GM11168 (cell line): ENCODE results near the gene NQO2.
"Not testable (repeated sequence)": the region's sequence is repeated elsewhere in the genome, so short reads cannot be mapped to it uniquely, and the experiment has no call there.

ENCODE experiments used
- in situ Hi-C: fragments of 300-500 bp; cut with MboI; formaldehyde crosslinking; loops from one replicate; pipeline ENCODE4 v1.12.0; 2022; ENCODE audit warnings: low sequenced_read_pairs; ENCODE audit not compliant: unreplicated experiment

The NQO2 gene

GRCh38 chr6:3008712-3009265 lies 9.1 kb downstream of the NQO2 start:
- in situ Hi-C loops, result not testable (repeated sequence)

- in situ Hi-C loops, result no loop called here
These were observed 10.2 kb downstream of the NQO2 start for GRCh38 chr6:3009930-3010329.

- in situ Hi-C loops, result no loop called here
These were observed 11.5 kb downstream of the NQO2 start for GRCh38 chr6:3011158-3011557.

- in situ Hi-C loops, result no loop called here
These were observed 11.9 kb downstream of the NQO2 start for GRCh38 chr6:3011592-3011991.

- in situ Hi-C loops, result no loop called here
These were observed 13.8 kb downstream of the NQO2 start for GRCh38 chr6:3013486-3013885.

- in situ Hi-C loops, result no loop called here
These were observed 14.4 kb downstream of the NQO2 start for GRCh38 chr6:3013901-3014674.

- in situ Hi-C loops, result no loop called here
These were observed 15.0 kb downstream of the NQO2 start for GRCh38 chr6:3014675-3015066.

- in situ Hi-C loops, result no loop called here
These were observed 15.4 kb downstream of the NQO2 start for GRCh38 chr6:3015144-3015543.

GRCh38 chr6:3016473-3017280 lies 17.0 kb downstream of the NQO2 start:
- in situ Hi-C loops, result no loop called here

- in situ Hi-C loops, result no loop called here
These were observed 17.6 kb downstream of the NQO2 start for GRCh38 chr6:3017304-3017703.

- in situ Hi-C loops, result no loop called here
These were observed 19.4 kb downstream of the NQO2 start for GRCh38 chr6:3019065-3019464.

GRCh38 chr6:3019749-3020320 lies 20.1 kb downstream of the NQO2 start:
- in situ Hi-C loops, result no loop called here

- in situ Hi-C loops, result not testable (repeated sequence)
These were observed 21.4 kb downstream of the NQO2 start for GRCh38 chr6:3020976-3021598.

- in situ Hi-C loops, result no loop called here
These were observed 23.3 kb downstream of the NQO2 start for GRCh38 chr6:3022765-3023662.

- in situ Hi-C loops, result no loop called here
These were observed 24.2 kb downstream of the NQO2 start for GRCh38 chr6:3023663-3024483.

GRCh38 chr6:3026791-3027626 lies 27.3 kb downstream of the NQO2 start:
- in situ Hi-C loops, result no loop called here

GRCh38 chr6:3028156-3028555 lies 28.5 kb downstream of the NQO2 start:
- in situ Hi-C loops, result not testable (repeated sequence)
